Sigmoid colon (tissue), 7 donors: Measurements from ENCODE around the gene ETF1. TPM values are rescaled to one million over a fixed set of nuclear protein-coding genes. Genes with fewer than 3 reads are reported as not detected.

Experiments
- DNase-seq: peaks from one replicate; pipeline ENCODE4 v3.0.0-alpha.2; 2019
- H3K27ac ChIP-seq, 4 donors: fragments of 200-600 bp; sonication (generic); one replicate each; pipeline ENCODE4 v1.5.1; 2016 to 2019; ENCODE audit warnings: mild to moderate bottlenecking in 1 of 4
- H3K27me3 ChIP-seq, 3 donors: fragments of 200-600 bp; sonication (generic); one replicate each; pipeline ENCODE4 v1.5.1; 2019; ENCODE audit warnings: mild to moderate bottlenecking in 1 of 3
- H3K36me3 ChIP-seq, 4 donors: fragments of 200-600 bp; sonication (generic); one replicate each; pipeline ENCODE4 v1.5.1; 2016 to 2019
- H3K4me1 ChIP-seq, 4 donors: fragments of 200-600 bp; sonication (generic); one replicate each; pipeline ENCODE4 v1.5.1; 2017 to 2019
- H3K4me3 ChIP-seq, 4 donors: fragments of 200-600 bp; sonication (generic); one replicate each; pipeline ENCODE4 v1.5.1; 2017 to 2019; ENCODE audit warnings: mild to moderate bottlenecking in 2 of 4, moderate library complexity in 1 of 4
- H3K9me3 ChIP-seq, 4 donors: fragments of 200-600 bp in 3 of 4; sonication (generic) in 3 of 4; one replicate each; pipeline versions ENCODE4 v1.5.1 to v1.6.1; 2013 to 2019
- CTCF ChIP-seq, 4 experiments: fragments of 450-650 bp in 3 of 4; fragments of 200-600 bp in 1 of 4; IDR thresholded peaks; one replicate each; pipeline ENCODE4 v1.5.1; 2016 to 2019; ENCODE audit warnings: antibody characterized with exemption in 4 of 4, mild to moderate bottlenecking in 3 of 4, moderate library complexity in 2 of 4
- EP300 ChIP-seq, 4 donors: sonication (generic); formaldehyde crosslinking; IDR thresholded peaks; one replicate each; pipeline ENCODE4 v1.6.1; 2017; ENCODE audit warnings: antibody characterized with exemption in 4 of 4
- POLR2A ChIP-seq, 2 donors: fragments of 450-650 bp; IDR thresholded peaks; one replicate each; pipeline ENCODE4 v1.6.1; 2016; ENCODE audit warnings: antibody characterized with exemption in 2 of 2, mild to moderate bottlenecking in 2 of 2, moderate library complexity in 2 of 2
- POLR2AphosphoS5 ChIP-seq, 4 donors: sonication (generic); formaldehyde crosslinking; IDR thresholded peaks; one replicate each; pipeline ENCODE4 v1.6.1; 2017; ENCODE audit warnings: antibody characterized with exemption in 4 of 4
- WGBS, 2 donors: extraction: QIAGEN DNeasy Blood & Tissue Kit; methylation state at CpG; one replicate each; pipeline ENCODE4 v1.1.7; 2013; 5-methylcytosine and 5-hydroxymethylcytosine counted together
- intact Hi-C: fragments of 100-400 bp; cut with DNase I; formaldehyde crosslinking; loops from one replicate; pipeline ENCODE4 v1.15.1; 2023
- polyA plus RNA-seq, 3 donors: library from polyadenylated mRNA; stranded (reverse); fragments of 200-250 nt; gene quantifications; one replicate each; pipeline ENCODE4 v1.2.3, GENCODE V29; 2013
- total RNA-seq, 4 donors: library from RNA; depleted of rRNA; stranded (reverse); fragments of >200 nt; gene quantifications; one replicate each; pipeline ENCODE4 v1.1.0, GENCODE V29; 2016
- donor health status: healthy with polysubstance abuse.
- donor health status: Bipolar disorder and iron deficiency.
- donor health status: healthy.

ETF1 gene
- total and polyA plus RNA-seq, 7 donors: 49.9 to 117 (median 67.0) TPM

- 81 to 83% methylated on average over 11 of the region's 11 CpGs for WGBS, 2 donors
- intact Hi-C loops: no loop called here
Observed at GRCh38 chr5:138461343-138462125, 81.5 kb downstream of the ETF1 start.

GRCh38 chr5:138460032-138460693 lies 82.9 kb downstream of the ETF1 start:
- TF ChIP-seq CTCF (IDR thresholded peaks at IDR 0.05) (no peak), EP300 (IDR thresholded peaks at IDR 0.05) (no peak), POLR2AphosphoS5 (IDR thresholded peaks at IDR 0.05) (no peak), POLR2A (IDR thresholded peaks at IDR 0.05) (no peak)
- no peak overlapping the region for H3K27ac ChIP-seq
- peaks cover 0 to 22% (median 16%) of the 10 kb centered on the region in 4 donors for H3K4me1 ChIP-seq
- DNase-seq: no peak
- intact Hi-C loops: no loop called here
- no peaks in the 10 kb centered on the region for H3K9me3 ChIP-seq
- 78 to 82% methylated on average over 4 of the region's 4 CpGs for WGBS, 2 donors
- H3K27me3 ChIP-seq: no peaks in the 10 kb centered on the region
- no peaks in the 10 kb centered on the region for H3K36me3 ChIP-seq
- no peak overlapping the region for H3K4me3 ChIP-seq

More at GRCh38 chr5:138461343-138462125, 81.5 kb downstream of the ETF1 start:
- H3K27ac ChIP-seq: peak overlapping the region in 3 of 4 donors; percentile 3 to 30 (median 23)
- H3K4me1 ChIP-seq: peaks cover 0 to 31% (median 23%) of the 10 kb centered on the region in 4 donors
- H3K9me3 ChIP-seq: no peaks in the 10 kb centered on the region
- TF ChIP-seq EP300 (IDR thresholded peaks at IDR 0.05) (no peak), POLR2A (IDR thresholded peaks at IDR 0.05) (no peak), CTCF (IDR thresholded peaks at IDR 0.05) (no peak), POLR2AphosphoS5 (IDR thresholded peaks at IDR 0.05) (no peak)
- no peak for DNase-seq
- no peaks in the 10 kb centered on the region for H3K27me3 ChIP-seq
- H3K36me3 ChIP-seq: no peaks in the 10 kb centered on the region
- no peak overlapping the region for H3K4me3 ChIP-seq

DNA sequence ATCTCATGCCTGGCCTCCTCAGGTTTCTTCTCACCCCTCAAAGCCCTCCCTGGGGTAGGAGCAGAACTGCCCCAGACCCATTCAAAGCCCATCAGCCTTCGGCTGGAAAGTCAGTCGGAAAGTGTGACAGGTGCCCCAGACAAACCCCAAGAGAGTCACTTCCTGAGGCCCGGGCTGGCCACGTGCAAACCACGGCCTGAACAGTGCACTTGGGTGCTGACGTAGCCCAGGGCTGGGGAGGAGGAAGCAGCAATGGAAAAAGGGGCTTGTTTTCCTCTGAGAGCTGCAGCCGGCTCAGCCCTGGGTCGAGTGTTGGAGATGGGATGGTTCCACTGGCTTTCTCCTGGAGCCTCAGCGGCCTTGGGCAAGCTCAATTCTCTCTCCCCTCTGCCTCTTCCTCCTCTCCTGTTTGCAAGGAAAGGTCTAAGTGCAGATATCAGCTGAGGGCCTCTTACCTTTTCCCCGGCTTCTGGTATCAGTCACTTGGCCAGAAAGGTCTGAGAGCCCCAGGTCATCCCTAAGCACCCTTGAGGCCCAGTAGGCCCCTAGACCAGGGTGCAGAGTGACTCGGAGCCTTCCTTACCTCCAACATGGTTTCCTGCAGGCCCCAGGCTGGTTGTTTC lies 83.6 kb downstream of the ETF1 start:
- no peak overlapping the region for H3K4me3 ChIP-seq
- intact Hi-C loops: no loop called here
- H3K4me1 ChIP-seq: peaks cover 0 to 22% (median 16%) of the 10 kb centered on the region in 4 donors
- no peak for DNase-seq
- no peak overlapping the region for H3K27ac ChIP-seq
- H3K27me3 ChIP-seq: no peaks in the 10 kb centered on the region
- 59 to 87% methylated on average over 11 of the region's 11 CpGs for WGBS, 2 donors
- H3K9me3 ChIP-seq: no peaks in the 10 kb centered on the region
- TF ChIP-seq POLR2AphosphoS5 (IDR thresholded peaks at IDR 0.05) (no peak), CTCF (IDR thresholded peaks at IDR 0.05) (no peak), EP300 (IDR thresholded peaks at IDR 0.05) (no peak), POLR2A (IDR thresholded peaks at IDR 0.05) (no peak)
- no peaks in the 10 kb centered on the region for H3K36me3 ChIP-seq

GRCh38 chr5:138458856-138459255 lies 84.2 kb downstream of the ETF1 start:
- 86 to 87% methylated on average over 9 of the region's 9 CpGs for WGBS, 2 donors
- Histone ChIP-seq H3K27me3 (no peaks in the 10 kb centered on the region), H3K4me1 (peaks cover 0 to 22% (median 16%) of the 10 kb centered on the region in 4 donors), H3K4me3 (no peak overlapping the region), H3K9me3 (no peaks in the 10 kb centered on the region), H3K36me3 (no peaks in the 10 kb centered on the region), H3K27ac (no peak overlapping the region)
- intact Hi-C loops: no loop called here
- TF ChIP-seq CTCF (IDR thresholded peaks at IDR 0.05) (no peak), EP300 (IDR thresholded peaks at IDR 0.05) (no peak), POLR2AphosphoS5 (IDR thresholded peaks at IDR 0.05) (no peak), POLR2A (IDR thresholded peaks at IDR 0.05) (no peak)
- no peak for DNase-seq
